Hepatocyte (in vitro differentiated cells): ENCODE data around the gene STPG3. TPM values are rescaled to one million over a fixed set of nuclear protein-coding genes. Genes with fewer than 3 reads are reported as not detected.

Experiments
- DNase-seq: peaks from one replicate; pipeline ENCODE4 v3.0.0-alpha.2; 2016; ENCODE audit warnings: low spot score
- H2AFZ ChIP-seq: fragments of 200-600 bp; sonication (generic); 2 replicates; pipeline ENCODE4 v1.6.0; 2016; ENCODE audit warnings: antibody characterized with exemption, mild to moderate bottlenecking
- H3K27ac ChIP-seq: fragments of 200-600 bp; sonication (generic); 2 replicates; pipeline ENCODE4 v1.5.1; 2016; ENCODE audit warnings: mild to moderate bottlenecking
- H3K27me3 ChIP-seq: fragments of 200-600 bp; sonication (generic); 2 replicates; pipeline ENCODE4 v1.6.1; 2016
- H3K36me3 ChIP-seq: fragments of 200-600 bp; sonication (generic); replicated peaks from 2 replicates; pipeline ENCODE4 v1.5.1; 2016; ENCODE audit warnings: low read depth; ENCODE audit not compliant: insufficient read depth
- H3K4me1 ChIP-seq: fragments of 200-600 bp; sonication (generic); 2 replicates; pipeline ENCODE4 v1.5.1; 2016; ENCODE audit warnings: mild to moderate bottlenecking, moderate library complexity; ENCODE audit not compliant: insufficient read depth
- H3K4me2 ChIP-seq: fragments of 200-600 bp; sonication (generic); 2 replicates; pipeline ENCODE4 v1.6.0; 2016
- H3K4me3 ChIP-seq: fragments of 200-600 bp; sonication (generic); 2 replicates; pipeline ENCODE4 v1.5.1; 2016; ENCODE audit warnings: mild to moderate bottlenecking
- H3K79me2 ChIP-seq: fragments of 200-600 bp; sonication (generic); 2 replicates; pipeline ENCODE4 v1.6.0; 2017; ENCODE audit warnings: mild to moderate bottlenecking
- H3K9me2 ChIP-seq: fragments of 200-600 bp; sonication (generic); replicated peaks from 2 replicates; pipeline ENCODE4 v1.6.0; 2017; ENCODE audit warnings: mild to moderate bottlenecking; ENCODE audit not compliant: insufficient read depth
- H3K9me3 ChIP-seq: fragments of 200-600 bp; sonication (generic); 2 replicates; pipeline ENCODE4 v1.5.1; 2016; ENCODE audit warnings: low read depth, mild to moderate bottlenecking
- H4K20me1 ChIP-seq: fragments of 200-600 bp; sonication (generic); 2 replicates; pipeline ENCODE4 v1.6.0; 2016; ENCODE audit warnings: mild to moderate bottlenecking; ENCODE audit not compliant: insufficient read depth, poor library complexity, severe bottlenecking
- CTCF ChIP-seq: fragments of 200-600 bp; sonication (generic); IDR thresholded peaks from 2 replicates; pipeline ENCODE4 v1.5.1; 2016; ENCODE audit warnings: antibody characterized with exemption, mild to moderate bottlenecking; ENCODE audit not compliant: poor library complexity
- EZH2 ChIP-seq: fragments of 200-600 bp; sonication (generic); IDR thresholded peaks from 2 replicates; pipeline ENCODE4 v1.6.1; 2016; ENCODE audit warnings: antibody characterized with exemption, mild to moderate bottlenecking, borderline replicate concordance
- EZH2phosphoT487 ChIP-seq: fragments of 200-600 bp; sonication (generic); IDR thresholded peaks from one replicate; pipeline ENCODE4 v1.6.1; 2018; ENCODE audit warnings: antibody characterized with exemption, mild to moderate bottlenecking, low read depth, moderate library complexity; ENCODE audit not compliant: unreplicated experiment, severe bottlenecking
- WGBS: methylation state at CpG from one replicate; pipeline ENCODE4 v1.1.6; 2016; ENCODE audit warnings: low lambda C conversion rate; ENCODE audit errors: missing lambda C conversion rate; 5-methylcytosine and 5-hydroxymethylcytosine counted together
- polyA plus RNA-seq: library from polyadenylated mRNA; unstranded; fragments of >200 nt; fragmentation: Nextera tagmentation; extraction: Ambion mirVana; gene quantifications from 2 replicates; pipeline ENCODE4 v1.2.1, GENCODE V29; 2016
- total RNA-seq: library from RNA; depleted of rRNA; stranded (reverse); fragments of >200 nt; gene quantifications from 2 replicates; pipeline ENCODE4 v1.2.3, GENCODE V29; 2014

The STPG3 gene
- total and polyA plus RNA-seq, 2 experiments from 2014 or later, result 1.5 TPM; not detected in 1

GRCh38 chr9:137216188-137216965, 34.7 kb upstream of the STPG3 start:
- no peak for DNase-seq
- no peaks in the 10 kb centered on the region for H3K79me2 ChIP-seq
- H3K4me3 ChIP-seq, result no peak overlapping the region
- H3K9me3 ChIP-seq, result no peaks in the 10 kb centered on the region
- H2AFZ ChIP-seq, result no peak overlapping the region
- no peaks in the 10 kb centered on the region for H4K20me1 ChIP-seq
- H3K27me3 ChIP-seq, result no peaks in the 10 kb centered on the region
- peak overlapping the region; percentile 70 for H3K4me2 ChIP-seq
- TF ChIP-seq EZH2 (no peak), EZH2phosphoT487 (no peak), CTCF (no peak)
- no peaks in the 10 kb centered on the region for H3K9me2 ChIP-seq
- H3K27ac ChIP-seq, result no peak overlapping the region
- H3K4me1 ChIP-seq, result peaks cover 22% of the 10 kb centered on the region
- 94% methylated on average over 21 of the region's 30 CpGs for WGBS
- no peaks in the 10 kb centered on the region for H3K36me3 ChIP-seq

DNA sequence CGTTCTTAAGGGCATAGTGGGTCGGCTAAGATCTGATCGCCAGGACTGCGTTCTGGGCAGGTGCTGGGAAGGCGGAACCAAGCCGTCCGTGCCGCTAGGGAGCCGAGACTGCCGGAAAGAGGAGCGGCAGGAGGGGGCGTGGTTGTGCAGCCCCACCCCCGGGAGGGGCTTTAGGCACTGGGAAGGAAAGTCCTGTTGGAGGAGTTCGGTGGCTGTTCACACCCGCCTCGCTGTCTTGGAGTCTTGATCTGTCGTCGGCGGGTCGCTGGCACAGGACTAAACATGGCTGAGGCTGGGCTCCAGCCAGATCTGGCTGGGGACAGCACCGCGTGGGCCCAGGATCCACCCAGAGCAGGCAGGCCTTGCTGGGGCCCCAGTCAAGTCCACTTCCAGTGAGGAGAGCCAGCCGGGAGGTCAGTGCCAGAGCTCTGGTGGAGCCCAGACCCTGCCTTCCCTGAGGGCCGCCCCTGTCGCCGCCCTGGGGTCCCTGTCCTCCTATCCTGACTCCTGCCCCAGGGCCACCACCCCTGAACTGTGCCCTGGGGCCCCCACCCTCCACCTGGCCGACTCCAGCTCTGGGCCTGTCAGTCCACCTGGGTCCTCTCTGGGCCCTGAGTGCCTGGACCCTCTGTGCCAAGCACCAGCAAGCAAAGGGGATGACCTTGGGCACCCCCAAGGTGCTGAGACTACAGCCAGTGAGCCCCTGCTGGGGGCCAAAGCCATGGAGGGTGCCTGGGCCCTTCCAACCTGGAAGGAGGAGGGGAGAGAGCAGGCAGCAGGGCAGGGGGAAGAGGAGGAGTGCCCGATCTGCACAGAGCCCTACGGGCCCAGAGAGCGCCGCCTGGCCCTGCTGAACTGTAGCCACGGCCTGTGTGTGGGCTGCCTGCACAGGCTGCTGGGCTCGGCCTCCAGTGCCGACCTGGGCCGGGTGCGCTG, 33.5 kb upstream of the STPG3 start:
- Histone ChIP-seq H3K4me1 (peaks cover 24% of the 10 kb centered on the region), H3K4me3 (no peak overlapping the region), H3K4me2 (peak overlapping the region; percentile 70), H3K9me3 (no peaks in the 10 kb centered on the region), H3K27ac (peak overlapping the region; percentile 85), H3K79me2 (no peaks in the 10 kb centered on the region), H3K9me2 (no peaks in the 10 kb centered on the region), H3K27me3 (no peaks in the 10 kb centered on the region), H2AFZ (no peak overlapping the region), H4K20me1 (no peaks in the 10 kb centered on the region), H3K36me3 (no peaks in the 10 kb centered on the region)
- TF ChIP-seq EZH2phosphoT487 (no peak), EZH2 (no peak), CTCF (no peak)
- 52% methylated on average over 36 of the region's 36 CpGs for WGBS
- peak; percentile 90 for DNase-seq

- Histone ChIP-seq H2AFZ (no peak overlapping the region), H3K4me1 (peaks cover 29% of the 10 kb centered on the region), H3K36me3 (no peaks in the 10 kb centered on the region), H3K27me3 (no peaks in the 10 kb centered on the region), H3K27ac (peak overlapping the region; percentile 82), H3K9me2 (no peaks in the 10 kb centered on the region), H3K79me2 (no peaks in the 10 kb centered on the region), H3K4me3 (no peak overlapping the region), H3K4me2 (peak overlapping the region; percentile 70), H4K20me1 (no peaks in the 10 kb centered on the region), H3K9me3 (no peaks in the 10 kb centered on the region)
- DNase-seq, result no peak
- WGBS, result 96% methylated on average over 28 of the region's 30 CpGs
- TF ChIP-seq CTCF (no peak), EZH2phosphoT487 (no peak), EZH2 (no peak)
These were observed 32.8 kb upstream of the STPG3 start for GRCh38 chr9:137218212-137218753.
